Activated CD4-positive, CD25-positive, alpha-beta regulatory T cell treated with anti-CD3 and anti-CD28 coated beads, Interleukin-2, amount 50 U/mL, for 72 hours (primary cell): Measurements from ENCODE around the gene TPCN1.

Source experiments
- DNase-seq: peaks from one replicate; pipeline ENCODE4 v3.0.0; 2021

Gene TPCN1

DNA sequence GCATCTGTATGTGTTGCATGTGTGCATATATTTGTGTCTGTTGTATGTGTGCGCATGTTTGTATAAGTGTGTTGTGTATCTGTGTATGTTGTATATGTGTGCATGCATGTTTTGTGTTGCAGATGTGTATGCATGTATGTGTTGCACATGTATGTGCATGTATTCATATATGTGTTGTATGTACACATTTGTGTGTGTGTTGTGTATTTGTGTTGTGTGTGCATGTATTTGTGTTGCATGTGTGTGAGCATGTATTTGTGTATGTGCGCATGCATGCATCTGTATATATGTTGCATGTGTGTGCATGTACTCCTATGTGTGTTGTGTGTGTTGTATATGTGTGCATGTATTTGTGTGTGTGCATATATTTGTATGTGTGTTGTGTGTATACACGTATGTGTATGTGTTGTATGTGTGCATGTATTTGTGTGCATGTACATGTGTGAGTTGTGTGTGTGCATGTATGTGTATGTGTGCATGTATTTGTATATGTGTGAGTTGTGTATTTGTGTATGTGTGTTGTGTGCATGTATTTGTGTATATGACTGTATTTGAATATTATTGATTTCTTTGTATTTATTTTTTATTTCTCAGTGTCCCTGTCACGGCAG lies 96.9 kb downstream of the TPCN1 start:
- DNase-seq, result no peak

DNA sequence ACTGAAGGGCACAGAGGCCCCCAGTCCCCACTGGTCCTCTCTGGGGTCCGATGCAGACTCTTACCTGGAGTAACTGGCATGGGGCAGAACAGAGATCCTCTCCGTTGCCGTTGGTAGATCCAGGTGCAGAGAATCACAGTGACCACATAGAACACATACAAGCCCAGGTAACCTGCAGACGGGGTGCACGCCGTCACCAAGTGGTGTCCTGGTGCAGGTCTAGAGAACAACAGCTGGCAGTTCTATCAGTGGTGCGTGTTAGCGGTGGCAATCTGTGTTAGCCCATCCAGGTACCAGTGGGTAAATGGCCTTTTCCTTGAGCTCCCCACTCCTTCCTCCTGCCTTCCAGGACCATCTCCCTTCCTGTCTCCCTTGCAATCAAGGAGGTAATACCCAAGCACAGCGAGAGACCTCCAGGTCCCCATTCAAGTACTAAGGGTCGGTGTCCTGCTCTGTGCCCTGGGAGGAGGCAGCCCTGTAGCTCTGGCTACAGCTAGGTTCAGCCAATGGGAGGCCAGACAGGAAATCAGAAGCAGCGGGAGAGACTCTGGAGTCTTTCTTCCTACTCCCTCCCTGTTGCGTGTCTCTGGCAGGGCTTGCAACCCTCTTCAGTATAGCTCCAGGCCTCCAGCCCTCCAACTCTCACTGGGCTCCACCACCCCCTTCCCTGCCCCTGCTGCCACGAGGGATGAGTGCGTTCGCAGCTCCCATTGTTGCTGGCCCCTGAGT lies 97.8 kb downstream of the TPCN1 start:
- no peak for DNase-seq

DNA sequence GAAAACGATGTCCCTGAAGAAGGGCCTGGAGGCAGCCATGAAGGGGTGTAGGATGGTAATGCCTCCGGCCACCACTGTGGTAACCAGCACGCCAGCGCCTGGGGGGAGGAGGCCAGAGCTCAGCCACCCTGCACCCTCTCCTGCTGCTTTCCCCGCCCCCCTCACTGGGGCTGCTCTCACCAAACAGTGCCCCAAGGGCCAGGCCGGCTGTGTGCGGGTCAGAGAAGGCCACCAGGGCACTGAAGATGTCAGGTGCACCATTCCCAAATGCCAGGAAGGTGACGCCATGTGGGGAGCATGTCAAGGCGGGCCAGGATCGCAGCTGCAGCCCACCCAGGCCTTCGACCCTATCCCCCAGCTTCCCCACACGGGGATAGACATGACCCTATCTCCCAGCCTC lies 99.1 kb downstream of the TPCN1 start:
- DNase-seq, result no peak

DNA sequence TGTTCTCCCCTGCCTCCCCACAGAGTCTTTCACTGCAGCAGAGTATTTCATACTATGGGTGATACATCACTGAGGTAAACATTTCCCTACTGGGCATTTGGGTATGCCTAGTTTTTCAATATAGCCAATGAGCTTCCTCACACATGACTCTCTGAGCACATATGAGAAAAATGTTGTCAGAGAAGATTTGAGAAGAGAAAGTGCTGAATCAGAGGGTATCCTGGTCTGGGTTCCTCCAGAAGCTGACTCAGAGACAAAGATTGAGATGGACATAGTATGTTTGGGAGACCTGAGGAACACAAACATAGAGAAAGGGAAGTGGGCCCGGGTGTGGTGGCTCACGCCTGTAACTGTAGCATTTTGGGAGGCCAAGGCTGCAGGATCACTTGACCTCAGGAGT lies 101.1 kb downstream of the TPCN1 start:
- no peak for DNase-seq

DNA sequence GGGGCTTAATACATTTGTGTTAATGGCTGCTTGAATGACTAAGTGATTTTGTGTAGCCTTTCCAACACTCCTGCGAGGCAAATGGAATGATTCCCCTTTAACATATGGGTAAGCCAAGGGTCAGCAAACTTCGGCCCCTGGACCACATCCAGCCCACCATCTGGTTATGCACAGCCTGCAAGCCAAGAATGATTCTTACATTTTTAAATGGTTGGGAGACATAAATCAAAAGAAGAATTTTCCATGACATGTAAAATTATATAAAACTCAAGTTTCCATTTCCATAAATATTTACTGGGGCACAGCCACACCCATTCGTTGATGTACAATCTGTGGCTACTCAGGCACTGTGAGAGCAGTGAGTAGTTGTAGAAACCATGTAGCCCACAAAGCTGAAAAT lies 104.7 kb downstream of the TPCN1 start:
- no peak for DNase-seq

DNA sequence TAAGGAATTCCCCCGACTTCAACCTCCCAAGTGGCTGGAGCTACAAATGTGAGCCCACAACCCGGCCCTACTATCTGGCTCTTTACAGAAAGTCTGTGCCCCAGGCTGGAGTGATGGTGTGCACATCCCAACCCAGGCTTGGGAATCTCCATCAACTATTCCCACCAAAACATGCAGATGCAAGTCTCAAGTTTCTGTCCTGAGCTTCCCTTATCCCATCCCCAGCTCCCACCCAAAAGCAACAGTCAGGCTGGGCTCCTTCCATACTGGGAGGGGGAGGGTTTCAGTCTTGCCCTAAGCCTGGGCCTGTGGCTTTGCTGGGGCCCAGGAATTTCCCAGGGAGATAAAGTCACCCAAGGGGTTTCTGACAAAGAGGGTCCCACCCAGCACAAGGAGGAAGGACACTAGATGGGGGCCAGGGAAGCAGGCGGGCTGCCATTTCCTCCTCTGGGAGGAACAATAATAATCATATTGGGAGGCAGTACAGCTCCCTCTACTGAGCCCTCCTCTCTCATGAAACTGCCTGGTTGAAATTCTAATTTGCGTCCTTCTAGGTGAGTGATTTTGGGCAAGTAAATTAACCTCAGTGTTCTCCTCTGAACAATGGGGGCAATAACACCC lies 105.6 kb downstream of the TPCN1 start:
- no peak for DNase-seq

DNA sequence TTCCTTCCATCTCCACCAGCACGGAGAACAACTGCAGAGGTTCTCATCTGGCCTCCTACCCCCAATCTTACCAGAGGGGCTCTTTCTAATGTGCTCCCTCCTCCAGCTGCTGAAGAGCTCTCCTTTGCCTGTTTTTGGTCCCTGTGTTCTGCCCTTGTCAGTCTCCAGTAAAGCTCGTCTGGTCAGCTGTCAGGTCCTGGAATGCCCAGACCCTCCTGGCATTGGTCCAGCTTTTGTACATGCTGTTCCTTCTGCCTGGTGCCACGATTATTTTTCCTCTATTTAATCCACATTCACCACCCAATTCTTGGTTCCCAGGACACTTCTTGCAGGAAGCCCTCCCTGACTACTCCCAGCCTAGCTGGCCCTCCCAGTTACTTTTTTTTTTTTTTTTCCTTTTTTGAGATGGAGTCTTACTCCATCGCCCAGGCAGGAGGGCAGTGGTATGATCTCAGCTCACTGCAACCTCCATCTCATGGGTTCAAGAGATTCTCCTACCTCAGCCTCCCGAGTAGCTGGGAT lies 107.2 kb downstream of the TPCN1 start:
- no peak for DNase-seq

DNA sequence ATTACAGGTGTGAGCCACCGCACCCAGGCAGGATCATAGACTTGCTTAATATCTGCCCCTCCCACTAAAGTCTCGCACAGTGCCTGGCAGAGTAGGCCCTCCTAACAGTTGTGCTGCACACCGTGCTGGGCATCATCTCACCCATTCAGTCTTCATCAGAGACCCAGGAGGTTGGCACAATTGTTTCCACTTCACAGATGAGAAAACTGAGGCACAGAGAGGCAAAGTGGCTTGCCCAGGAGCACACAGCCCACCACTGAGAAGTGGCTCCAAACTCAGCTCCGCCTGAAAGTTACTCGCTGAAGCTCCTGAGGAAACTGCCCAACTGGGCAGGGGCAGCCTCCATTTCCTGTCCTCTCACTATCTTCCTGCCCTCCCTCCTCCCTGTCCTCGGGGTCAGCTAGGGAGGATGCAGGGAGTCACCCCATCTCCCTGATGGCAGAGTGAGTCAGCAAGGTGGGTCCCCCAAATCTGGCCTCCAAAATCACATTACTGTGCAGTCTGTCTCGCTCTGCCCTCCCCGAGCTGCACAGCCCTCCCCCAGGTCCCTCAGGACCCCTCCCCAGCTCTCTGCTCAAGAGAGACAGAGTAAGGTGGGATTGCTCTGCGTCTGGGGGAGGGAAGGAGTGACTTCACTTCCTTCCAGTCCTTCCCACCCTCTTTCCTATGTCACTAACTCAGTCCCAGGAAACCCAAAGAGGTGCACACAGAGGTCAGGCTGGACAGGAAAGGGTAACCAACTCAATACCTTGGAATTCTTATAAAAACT lies 107.9 kb downstream of the TPCN1 start:
- DNase-seq, result no peak

DNA sequence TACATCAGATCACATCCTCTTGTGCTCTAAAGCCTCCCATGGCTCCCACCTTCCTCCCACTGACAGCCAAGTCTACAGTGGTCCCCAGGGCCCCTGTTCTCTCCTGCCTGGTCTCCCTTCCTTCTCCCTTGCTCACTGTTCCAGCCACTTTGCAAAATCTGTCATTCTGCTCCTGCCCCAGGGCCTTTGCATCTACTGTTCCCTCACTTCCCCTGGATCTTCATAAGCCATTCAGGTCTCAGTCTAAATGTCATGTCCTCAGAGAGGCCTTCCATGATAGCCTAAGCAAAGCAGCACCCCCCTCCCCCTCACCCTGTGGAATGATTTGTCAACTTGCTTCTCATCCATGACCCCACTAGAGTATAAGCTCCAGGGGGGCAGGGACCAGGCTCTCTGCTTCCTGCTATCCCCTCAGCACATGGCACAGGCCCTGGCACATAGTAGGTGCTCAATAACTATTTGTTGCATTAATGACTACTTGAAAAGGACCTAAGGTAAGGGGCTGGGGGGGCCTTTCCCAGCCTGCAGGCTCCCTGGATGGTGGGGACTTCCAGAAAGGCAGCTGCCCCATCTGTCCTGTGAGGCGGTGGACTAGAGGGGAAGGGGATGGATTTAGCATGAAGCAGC lies 108.6 kb downstream of the TPCN1 start:
- DNase-seq, result no peak

DNA sequence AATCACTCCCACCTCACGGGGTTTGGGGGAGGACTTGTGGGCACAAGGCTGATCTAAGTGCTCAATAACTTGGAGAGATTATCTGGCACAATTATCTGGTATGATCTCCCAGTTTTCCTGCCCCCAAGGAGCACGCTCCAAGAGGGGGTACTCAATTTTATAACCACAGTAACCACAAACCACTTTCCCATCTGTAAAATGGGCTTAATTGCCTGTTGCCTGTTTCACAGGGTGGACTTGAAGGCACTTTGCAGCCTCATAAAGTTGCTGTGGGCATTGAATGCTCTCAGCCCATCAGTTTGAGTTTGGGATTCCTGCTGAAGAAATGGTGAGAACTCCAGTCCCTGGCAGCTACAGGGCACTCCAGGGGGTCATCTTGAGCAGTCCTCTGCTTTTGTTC lies 109.2 kb downstream of the TPCN1 start:
- no peak for DNase-seq

DNA sequence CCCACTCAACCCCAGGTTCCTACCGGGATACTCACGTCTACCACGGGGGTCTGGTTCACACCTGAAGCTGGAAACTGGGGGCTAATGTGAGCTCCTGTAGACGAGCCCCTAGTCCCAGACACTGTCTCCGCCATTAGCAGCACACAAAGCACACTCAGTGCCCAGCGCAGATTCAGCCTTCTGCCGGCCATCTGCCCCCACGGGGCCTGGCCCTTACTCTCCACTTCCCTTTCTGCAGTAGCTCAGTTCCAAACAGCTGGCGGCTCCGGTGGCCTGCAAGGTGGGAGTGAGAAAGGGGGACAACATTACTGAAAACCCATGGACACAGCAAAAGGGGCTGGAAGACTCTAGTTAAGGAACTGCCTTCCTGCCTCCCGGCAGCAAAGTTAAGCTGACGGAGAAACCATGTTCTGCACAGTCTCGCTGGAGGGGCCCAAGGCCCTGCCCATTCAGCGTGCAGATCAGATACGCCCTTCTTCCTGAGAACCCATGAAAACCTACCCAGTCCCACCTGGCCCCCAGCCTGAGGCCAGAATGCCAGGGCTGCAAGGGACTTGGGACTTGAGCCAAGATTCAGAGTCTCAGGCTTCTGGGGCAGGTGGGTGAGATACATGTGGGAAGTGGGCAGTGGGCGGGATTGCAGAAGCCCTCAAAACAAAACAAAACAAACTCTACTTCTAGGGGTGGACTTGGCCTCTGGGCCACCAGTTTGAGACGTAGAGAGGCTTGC lies 111.6 kb downstream of the TPCN1 start:
- DNase-seq, result no peak

DNA sequence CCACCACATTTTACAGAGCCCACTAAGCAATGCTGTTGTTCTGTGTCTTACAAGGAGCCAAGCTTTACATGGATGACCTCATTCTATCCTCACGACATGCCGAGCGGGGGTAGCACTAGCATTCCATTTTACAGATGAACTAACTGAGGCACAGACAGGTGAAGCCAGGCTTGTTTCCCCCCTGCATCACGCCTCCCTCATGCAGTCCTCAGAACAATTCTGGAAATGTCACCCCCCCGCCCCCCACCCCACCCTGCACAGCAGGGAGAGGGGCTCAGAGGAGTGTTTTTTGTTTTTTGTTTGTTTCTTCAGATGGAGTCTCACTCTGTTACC lies 112.1 kb downstream of the TPCN1 start:
- no peak for DNase-seq

DNA sequence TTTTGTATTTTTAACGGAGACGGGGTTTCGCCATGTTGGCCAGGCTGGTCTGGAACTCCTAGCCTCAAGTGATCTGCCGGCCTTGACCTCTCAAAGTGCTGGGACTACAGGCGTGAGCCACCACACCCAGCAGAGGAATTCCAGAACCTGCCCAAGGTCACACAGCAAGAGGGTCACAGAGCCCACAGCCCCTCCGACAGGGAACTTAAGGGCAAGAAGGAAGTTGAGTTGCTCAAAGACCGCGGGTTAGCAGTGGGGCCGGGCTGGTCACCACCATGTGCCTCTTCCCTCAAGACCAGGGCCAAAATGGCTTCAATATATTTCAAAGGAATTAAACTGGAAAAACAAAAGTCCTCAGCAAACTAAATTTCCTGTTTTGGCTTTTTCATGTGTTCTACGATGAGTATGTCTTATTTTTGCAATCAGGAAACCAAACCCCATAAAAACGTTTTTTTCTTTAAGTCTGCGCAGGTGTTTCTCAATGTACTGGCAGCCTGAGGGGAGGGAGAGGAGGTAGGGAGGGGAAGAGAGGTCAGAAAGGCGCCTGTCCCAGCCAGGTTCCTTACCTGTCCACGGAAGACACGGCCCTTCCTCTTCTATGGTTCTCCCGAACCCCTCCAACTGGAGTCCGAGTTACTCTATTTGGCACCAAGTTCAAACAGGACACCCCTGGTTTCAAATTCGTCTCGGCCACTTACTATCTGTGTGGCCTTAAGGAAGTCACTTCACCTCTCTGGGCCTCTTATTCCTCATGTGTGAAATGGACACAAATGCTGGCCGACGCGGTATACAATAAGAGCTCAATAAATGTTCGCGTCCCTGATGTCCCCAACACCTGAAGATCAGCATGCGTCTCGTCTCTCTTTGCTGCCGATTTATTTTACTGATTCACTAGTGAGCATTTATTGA lies 112.9 kb downstream of the TPCN1 start:
- DNase-seq, result peak; percentile 36

DNA sequence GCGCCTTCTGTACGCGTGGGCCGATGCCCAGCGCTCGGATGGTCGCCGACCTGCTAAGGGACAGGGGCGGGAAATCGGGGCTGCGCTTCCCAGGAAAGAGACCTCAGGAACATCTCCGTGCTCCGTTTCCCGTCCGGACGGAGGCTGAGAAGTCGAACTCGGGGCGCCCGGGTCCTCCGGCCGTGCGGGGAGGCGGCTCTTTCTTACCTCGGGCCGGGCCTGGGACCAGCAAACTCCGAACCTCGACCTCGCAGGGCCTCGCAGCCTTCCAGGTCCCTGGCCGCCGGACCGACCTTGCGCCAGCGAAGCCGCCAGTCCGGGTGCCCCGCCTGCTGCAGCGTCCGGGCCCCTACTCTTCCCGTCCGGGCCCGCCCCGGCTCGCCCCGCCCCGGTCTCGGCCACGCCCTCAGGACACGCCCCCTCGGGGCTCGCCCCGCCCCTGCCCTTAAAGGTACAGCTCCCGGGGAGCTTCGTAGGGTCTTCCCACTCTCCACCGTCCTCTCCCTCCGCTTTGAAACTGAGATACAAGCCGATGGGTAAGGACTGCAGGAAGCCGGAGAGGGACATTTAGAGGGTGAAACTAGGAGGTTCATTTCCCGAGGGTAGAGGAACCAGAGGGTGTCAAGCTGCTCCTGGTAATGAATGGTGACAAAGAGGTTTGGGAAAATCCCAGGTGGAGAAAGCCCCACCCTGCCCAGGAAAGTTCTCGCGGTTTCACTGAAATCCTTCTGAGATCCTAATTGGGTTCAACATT lies 113.7 kb downstream of the TPCN1 start, which contains the start of gene SLC8B1:
Gene SLC8B1 (minus strand): TSS at position 324 of the 754 bp plus-strand sequence. CDS start 2,231 bp downstream, outside the sequence.
- peak; percentile 93 for DNase-seq

DNA sequence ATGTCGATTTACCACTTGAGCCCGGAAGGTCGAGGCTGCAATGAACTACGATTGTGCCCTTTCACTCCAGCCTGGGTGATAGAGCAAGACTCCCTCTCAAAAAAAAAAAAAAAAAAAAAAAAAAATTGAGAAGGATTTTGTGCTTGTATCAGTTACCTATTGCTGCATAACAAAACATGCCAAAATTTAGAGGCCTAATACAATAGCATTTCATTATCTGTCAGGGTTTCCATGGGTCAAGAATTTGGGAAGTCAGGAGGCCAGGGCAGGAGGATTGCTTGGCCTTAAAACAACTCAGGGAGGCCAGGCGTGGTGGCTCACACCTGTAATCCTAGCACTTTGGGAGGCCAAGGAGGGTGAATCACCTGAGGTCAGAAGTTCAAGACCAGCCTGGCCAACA lies 118.3 kb downstream of the TPCN1 start:
- DNase-seq, result no peak

DNA sequence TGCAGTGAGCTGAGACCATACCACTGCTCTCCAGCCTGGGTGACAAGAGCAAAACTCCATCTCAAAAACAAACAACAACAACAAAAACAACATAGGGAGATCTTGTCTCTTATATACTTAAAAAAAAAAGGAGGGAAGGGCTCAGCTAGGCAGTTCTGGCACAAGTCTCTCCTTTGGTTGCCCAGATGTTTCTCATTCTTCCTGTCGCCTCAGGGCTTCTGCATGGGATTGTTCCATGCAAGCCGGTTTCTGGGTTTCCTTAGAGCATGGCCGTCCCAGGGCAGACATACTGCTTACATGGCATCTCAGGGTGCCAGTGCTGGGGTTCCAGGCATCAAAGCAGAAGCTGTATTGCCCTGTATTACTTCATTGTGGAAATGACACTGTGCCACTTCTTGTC lies 118.8 kb downstream of the TPCN1 start:
- DNase-seq, result no peak

DNA sequence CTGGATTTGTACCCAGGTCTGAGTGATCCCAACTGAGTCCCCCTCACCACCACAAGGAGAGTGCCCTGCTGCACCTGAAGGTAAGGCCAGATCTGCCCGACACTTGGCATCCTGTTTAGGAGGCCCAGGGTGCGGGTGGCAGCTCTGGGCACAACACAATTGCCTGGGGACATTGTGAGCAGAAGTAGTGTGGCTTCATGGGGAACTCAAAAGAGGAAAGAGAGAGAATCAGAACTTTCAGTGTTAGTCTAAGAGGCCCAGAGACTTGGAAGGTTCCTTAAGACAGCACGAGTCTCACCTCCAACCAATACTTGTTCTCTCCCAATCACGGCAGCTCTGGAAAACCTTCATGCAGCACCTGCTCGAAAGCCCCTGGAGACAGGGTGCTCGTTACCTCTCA lies 120.3 kb downstream of the TPCN1 start:
- DNase-seq, result no peak

DNA sequence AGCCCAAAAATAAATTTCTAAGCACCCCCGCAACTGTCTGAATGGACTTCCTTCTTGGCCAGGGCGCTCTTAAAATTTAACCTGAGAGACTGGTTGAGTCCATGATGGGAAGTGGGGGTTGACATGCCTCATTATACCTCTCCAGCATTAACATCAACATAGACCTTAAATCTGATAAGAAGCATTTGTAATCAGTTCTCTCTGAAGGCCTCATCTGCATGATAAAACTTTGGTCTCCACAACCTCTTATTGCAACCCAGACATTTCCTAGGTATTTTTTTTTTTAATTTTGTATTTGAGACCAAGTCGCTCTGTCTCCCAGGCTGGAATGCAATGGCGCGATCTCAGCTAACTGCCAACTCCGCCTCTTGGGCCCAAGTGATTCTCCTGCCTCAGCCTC lies 124.1 kb downstream of the TPCN1 start:
- DNase-seq, result no peak

DNA sequence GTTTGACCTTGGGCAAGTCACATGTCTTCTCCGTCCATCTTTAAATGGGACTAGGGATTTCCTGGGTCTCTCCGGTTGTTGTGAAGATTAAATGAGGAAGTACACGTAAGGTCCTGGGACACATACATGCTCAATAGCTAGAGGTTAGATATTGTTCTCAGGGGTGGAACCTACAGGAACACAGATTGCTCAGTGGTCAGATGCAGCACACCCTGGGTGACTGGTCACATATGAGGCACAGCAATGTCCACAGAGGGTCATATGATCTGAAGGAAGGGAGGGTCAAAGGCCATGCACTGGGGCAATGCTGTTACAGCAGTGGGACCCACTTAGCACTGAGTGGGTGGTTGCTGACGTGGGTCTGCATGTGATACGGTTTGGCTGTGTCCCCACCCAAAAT lies 125.1 kb downstream of the TPCN1 start:
- no peak for DNase-seq

DNA sequence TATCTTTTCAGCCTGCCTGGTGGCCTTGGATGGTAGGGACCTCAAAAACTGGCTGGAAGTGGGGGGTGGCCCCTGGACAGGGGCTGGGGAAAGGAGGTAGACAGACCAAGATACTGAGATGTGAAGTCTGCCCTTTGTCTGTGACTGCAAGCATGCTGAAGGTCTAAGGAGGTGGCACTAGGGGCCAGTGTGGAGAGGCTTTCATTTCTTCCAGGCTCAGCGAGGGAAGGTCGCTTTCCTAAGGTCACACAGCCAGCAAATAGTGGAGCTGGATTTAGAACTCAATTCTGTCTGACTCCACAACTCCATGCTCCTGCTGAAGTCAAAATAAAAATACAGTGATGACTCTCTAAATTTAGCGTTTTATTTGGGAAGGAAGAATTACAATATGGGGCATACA lies 125.8 kb downstream of the TPCN1 start:
- no peak for DNase-seq
